Hepatocyte (in vitro differentiated cells): ENCODE measurements around the gene TTC28.

ENCODE experiments used
- CTCF ChIP-seq: fragments of 200-600 bp; sonication (generic); IDR thresholded peaks from 2 replicates; pipeline ENCODE4 v1.5.1; 2016; ENCODE audit warnings: antibody characterized with exemption, mild to moderate bottlenecking; ENCODE audit not compliant: poor library complexity
- EZH2phosphoT487 ChIP-seq: fragments of 200-600 bp; sonication (generic); IDR thresholded peaks from one replicate; pipeline ENCODE4 v1.6.1; 2018; ENCODE audit warnings: antibody characterized with exemption, mild to moderate bottlenecking, low read depth, moderate library complexity; ENCODE audit not compliant: unreplicated experiment, severe bottlenecking

GRCh38 chr22:27998511-27999410, 680.9 kb downstream of the TTC28 start:
- TF ChIP-seq CTCF (no peak), EZH2phosphoT487 (no peak)
